Kidney (tissue), 14 donors: Measurements from ENCODE around the gene TNFAIP8L3. TPM values are rescaled to one million over a fixed set of nuclear protein-coding genes. Genes with fewer than 3 reads are reported as not detected.

Experiments used
- DNase-seq, 5 donors: peaks; one replicate each; pipeline ENCODE4 v3.0.0-alpha.2; 2013 to 2020
- FAIRE-seq: peaks from 2 replicates; lab custom pipeline; 2012; peaks lifted over from hg19 to GRCh38; lab: Jason Lieb, UNC
- H3K27ac ChIP-seq, 2 donors: one replicate each; pipeline ENCODE4 v1.7.0; 2013; ENCODE audit warnings: low read depth in 2 of 2, low read length in 2 of 2, inconsistent platforms in 1 of 2
- H3K27me3 ChIP-seq: one replicate; pipeline ENCODE4 v1.7.1; 2013; ENCODE audit warnings: low read length, inconsistent platforms; ENCODE audit not compliant: control insufficient read depth, insufficient read depth
- H3K36me3 ChIP-seq, 3 donors: one replicate each; pipeline versions ENCODE4 v1.7.0 to v1.7.1; 2013; ENCODE audit warnings: low read length in 3 of 3, control low read depth in 1 of 3, inconsistent platforms in 1 of 3; ENCODE audit not compliant: insufficient read depth in 3 of 3, control insufficient read depth in 2 of 3
- H3K4me1 ChIP-seq, 3 donors: one replicate each; pipeline versions ENCODE4 v1.7.0 to v1.7.1; 2013; ENCODE audit warnings: low read length in 3 of 3, inconsistent platforms in 1 of 3, low read depth in 1 of 3; ENCODE audit not compliant: control insufficient read depth in 2 of 3, insufficient read depth in 2 of 3
- H3K4me3 ChIP-seq, 3 donors: one replicate each; pipeline versions ENCODE4 v1.7.0 to v1.8.1; 2013; ENCODE audit warnings: low read length in 3 of 3, control low read depth in 1 of 3, inconsistent platforms in 1 of 3
- H3K9ac ChIP-seq, 3 donors: one replicate each; pipeline versions ENCODE4 v1.7.0 to v1.7.1; 2013; ENCODE audit warnings: low read length in 3 of 3, control low read depth in 1 of 3, inconsistent platforms in 1 of 3
- H3K9me3 ChIP-seq, 3 donors: one replicate each; pipeline versions ENCODE4 v1.7.0 to v1.7.1; 2013; ENCODE audit warnings: low read length in 3 of 3, control low read depth in 1 of 3, inconsistent platforms in 1 of 3; ENCODE audit not compliant: control insufficient read depth in 2 of 3, insufficient read depth in 1 of 3
- intact Hi-C: fragments of 100-400 bp; cut with DNase I; formaldehyde crosslinking; loops from one replicate; pipeline ENCODE4 v1.11.1; 2022
- polyA plus RNA-seq: library from polyadenylated mRNA; stranded (reverse); fragments of 350-450 nt; fragmentation: Illumina TruSeq; extraction: RNeasy Lipid Tissue Mini Kit (QIAGEN cat#74804); gene quantifications from one replicate; pipeline ENCODE4 v1.2.3, GENCODE V29; 2014; ENCODE audit warnings: low read depth, low replicate concordance; ENCODE audit not compliant: insufficient read depth
- total RNA-seq: library from RNA; stranded (reverse); fragmentation: NEBNext Ultra II Directional; extraction: Animal tissue kit (Norgen Biotek cat#: 25700); gene quantifications from one replicate; pipeline ENCODE4 v1.2.1, GENCODE V29; 2021
- TF ChIP-seq, protein P1 (sequence below): IDR thresholded peaks from 3 replicates; pipeline ENCODE4 v1.5.1; 2012; ENCODE audit warnings: mild to moderate bottlenecking, moderate library complexity, borderline replicate concordance; ENCODE audit not compliant: insufficient read depth; ENCODE audit errors: extremely low read depth
- donor health status: control.
- donor health status: control.
- donor health status: control.
- donor health status: control.
- donor health status: control.
- donor health status: DM: yes; HTN: yes; CAD: no.
- donor health status: Normal renal cell carcinoma (clear cell type).

The TNFAIP8L3 gene
- total and polyA plus RNA-seq, 2 donors from 2014 or later = 2.4 to 8.9 TPM

- Histone ChIP-seq H3K9ac (no peak overlapping the region), H3K4me1 (no peaks in the 10 kb centered on the region), H3K4me3 (no peak overlapping the region), H3K27me3 (no peaks in the 10 kb centered on the region), H3K36me3 (no peaks in the 10 kb centered on the region), H3K9me3 (no peaks in the 10 kb centered on the region), H3K27ac (no peak overlapping the region)
- no peak for FAIRE-seq
- TF ChIP-seq, protein P1, sequence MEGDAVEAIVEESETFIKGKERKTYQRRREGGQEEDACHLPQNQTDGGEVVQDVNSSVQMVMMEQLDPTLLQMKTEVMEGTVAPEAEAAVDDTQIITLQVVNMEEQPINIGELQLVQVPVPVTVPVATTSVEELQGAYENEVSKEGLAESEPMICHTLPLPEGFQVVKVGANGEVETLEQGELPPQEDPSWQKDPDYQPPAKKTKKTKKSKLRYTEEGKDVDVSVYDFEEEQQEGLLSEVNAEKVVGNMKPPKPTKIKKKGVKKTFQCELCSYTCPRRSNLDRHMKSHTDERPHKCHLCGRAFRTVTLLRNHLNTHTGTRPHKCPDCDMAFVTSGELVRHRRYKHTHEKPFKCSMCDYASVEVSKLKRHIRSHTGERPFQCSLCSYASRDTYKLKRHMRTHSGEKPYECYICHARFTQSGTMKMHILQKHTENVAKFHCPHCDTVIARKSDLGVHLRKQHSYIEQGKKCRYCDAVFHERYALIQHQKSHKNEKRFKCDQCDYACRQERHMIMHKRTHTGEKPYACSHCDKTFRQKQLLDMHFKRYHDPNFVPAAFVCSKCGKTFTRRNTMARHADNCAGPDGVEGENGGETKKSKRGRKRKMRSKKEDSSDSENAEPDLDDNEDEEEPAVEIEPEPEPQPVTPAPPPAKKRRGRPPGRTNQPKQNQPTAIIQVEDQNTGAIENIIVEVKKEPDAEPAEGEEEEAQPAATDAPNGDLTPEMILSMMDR = no peak
- no peak for DNase-seq
- intact Hi-C loops = no loop called here
Observed at GRCh38 chr15:51075364-51075763, 19.3 kb downstream of the TNFAIP8L3 start.

DNA sequence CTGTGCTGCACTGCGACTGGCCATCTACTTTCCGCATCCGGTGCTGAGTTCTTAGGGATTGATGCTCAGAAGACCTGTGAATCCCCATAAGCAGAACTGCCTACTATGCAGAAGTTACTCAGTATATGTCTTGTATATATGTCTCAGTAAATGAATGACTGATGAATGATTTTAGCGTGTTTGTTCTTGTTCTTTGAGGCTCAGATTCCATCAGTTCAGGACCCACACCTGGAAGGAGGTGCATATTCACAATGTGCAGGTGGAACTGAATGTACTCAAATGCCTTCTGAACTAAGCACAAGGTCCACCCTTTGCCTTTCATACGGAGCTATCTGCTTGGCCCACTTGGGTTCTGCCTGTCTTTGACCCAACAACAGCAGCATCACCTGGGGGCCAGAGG lies 19.8 kb downstream of the TNFAIP8L3 start:
- Histone ChIP-seq H3K9ac (no peak overlapping the region), H3K4me1 (no peaks in the 10 kb centered on the region), H3K9me3 (no peaks in the 10 kb centered on the region), H3K4me3 (no peak overlapping the region), H3K36me3 (no peaks in the 10 kb centered on the region), H3K27me3 (no peaks in the 10 kb centered on the region), H3K27ac (no peak overlapping the region)
- TF ChIP-seq, protein P1 = no peak
- intact Hi-C loops = no loop called here
- FAIRE-seq (no peak), DNase-seq (no peak)

DNA sequence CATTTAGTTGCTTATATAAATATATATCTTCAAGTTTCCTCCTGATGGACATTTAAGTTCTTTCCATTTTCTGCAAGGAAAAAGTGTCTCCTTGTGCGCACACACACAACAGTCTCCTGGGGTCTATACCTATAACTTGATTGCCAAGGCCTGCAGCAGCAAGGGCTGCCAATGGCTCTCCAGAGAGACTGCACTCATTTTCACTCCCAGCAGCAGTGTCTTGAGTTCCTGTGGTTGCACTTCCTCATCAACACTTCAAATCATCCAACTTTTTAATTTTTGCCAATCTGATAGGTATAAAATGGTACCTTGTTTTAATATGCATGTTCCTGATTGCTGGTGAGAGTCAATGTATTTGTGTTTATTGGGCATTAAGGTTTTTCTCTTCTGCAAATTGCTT lies 23.1 kb downstream of the TNFAIP8L3 start:
- TF ChIP-seq, protein P1 = no peak
- Histone ChIP-seq H3K4me1 (no peaks in the 10 kb centered on the region), H3K9me3 (no peaks in the 10 kb centered on the region), H3K27ac (no peak overlapping the region), H3K36me3 (no peaks in the 10 kb centered on the region), H3K27me3 (no peaks in the 10 kb centered on the region), H3K4me3 (no peak overlapping the region), H3K9ac (no peak overlapping the region)
- intact Hi-C loops = no loop called here
- FAIRE-seq (no peak), DNase-seq (no peak)

GRCh38 chr15:51069983-51070382 lies 24.7 kb downstream of the TNFAIP8L3 start:
- H3K36me3 ChIP-seq = no peaks in the 10 kb centered on the region
- DNase-seq (no peak), FAIRE-seq (no peak)
- H3K27ac ChIP-seq = no peak overlapping the region
- no peak overlapping the region for H3K4me3 ChIP-seq
- intact Hi-C loops = no loop called here
- no peaks in the 10 kb centered on the region for H3K9me3 ChIP-seq
- H3K9ac ChIP-seq = no peak overlapping the region
- TF ChIP-seq, protein P1 = no peak
- H3K27me3 ChIP-seq = no peaks in the 10 kb centered on the region
- H3K4me1 ChIP-seq = no peaks in the 10 kb centered on the region
